ENCODE measurements around the gene FKBP9.

GRCh38 chr7:32941681-32942414 lies 15.4 kb upstream of the FKBP9 start:
- no peak for TF ChIP-seq SIN3A (IDR thresholded peaks at IDR 0.05; ENCODE audit: borderline replicate concordance, insufficient read depth, low read length)
- TF ChIP-seq REST (IDR thresholded peaks at IDR 0.05; ENCODE audit: insufficient read depth in 1 of 2, low read depth in 2 of 2, low read length in 2 of 2) = no peak
- TF ChIP-seq POLR2AphosphoS5 (IDR thresholded peaks at IDR 0.05; ENCODE audit: low read depth, low read length) = no peak
- no peak for TF ChIP-seq TAF1 (IDR thresholded peaks at IDR 0.05; ENCODE audit: borderline replicate concordance, insufficient read depth, low read length)

Measured in PFSK-1 (cell line).